Measurements from ENCODE around the gene KHDC3L.

The KHDC3L gene

DNA sequence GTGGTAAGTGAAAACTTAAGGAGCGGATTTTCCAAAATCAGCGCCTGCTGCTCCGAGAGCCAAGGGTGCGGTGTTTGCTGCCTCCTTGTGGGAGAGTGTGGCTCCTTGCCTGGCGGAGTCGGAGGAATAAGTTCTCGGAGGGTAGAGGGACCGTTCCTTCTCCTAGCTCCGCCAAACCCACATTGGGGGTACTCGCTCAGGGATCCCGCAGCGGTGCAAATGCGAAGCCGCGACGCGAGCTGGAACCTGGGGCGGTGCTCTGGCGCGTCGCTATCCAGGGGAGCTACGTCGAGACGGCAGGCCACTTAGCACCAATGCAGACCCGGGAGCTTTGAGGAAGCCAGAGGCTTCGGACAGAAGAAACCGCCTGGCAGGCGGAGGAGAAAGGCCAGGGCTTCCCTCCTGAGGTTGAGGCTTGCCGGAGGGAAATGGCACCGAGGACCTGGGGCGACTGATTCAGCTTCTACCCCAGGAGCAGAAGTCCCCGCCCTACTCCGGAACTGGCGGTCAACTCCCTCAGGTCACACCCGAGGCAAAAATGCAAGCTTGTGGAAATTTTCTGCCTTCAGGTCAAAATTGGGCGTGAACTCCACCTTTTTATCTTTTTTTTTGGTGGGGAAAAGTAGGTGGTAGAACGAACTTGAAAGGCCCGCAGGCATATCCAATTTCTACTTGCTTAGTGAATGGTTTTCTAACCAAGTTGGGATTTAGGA lies 26.5 kb downstream of the KHDC3L start (continued):
- TF ChIP-seq ZNF610 (tag by site-specific recombination; IDR thresholded peaks at IDR 0.05; ENCODE audit: borderline replicate concordance): peak; percentile 100
- TF ChIP-seq, protein P1, sequence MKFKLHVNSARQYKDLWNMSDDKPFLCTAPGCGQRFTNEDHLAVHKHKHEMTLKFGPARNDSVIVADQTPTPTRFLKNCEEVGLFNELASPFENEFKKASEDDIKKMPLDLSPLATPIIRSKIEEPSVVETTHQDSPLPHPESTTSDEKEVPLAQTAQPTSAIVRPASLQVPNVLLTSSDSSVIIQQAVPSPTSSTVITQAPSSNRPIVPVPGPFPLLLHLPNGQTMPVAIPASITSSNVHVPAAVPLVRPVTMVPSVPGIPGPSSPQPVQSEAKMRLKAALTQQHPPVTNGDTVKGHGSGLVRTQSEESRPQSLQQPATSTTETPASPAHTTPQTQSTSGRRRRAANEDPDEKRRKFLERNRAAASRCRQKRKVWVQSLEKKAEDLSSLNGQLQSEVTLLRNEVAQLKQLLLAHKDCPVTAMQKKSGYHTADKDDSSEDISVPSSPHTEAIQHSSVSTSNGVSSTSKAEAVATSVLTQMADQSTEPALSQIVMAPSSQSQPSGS (tag by site-specific recombination; IDR thresholded peaks at IDR 0.05; ENCODE audit: low read depth): no peak
- TF ChIP-seq SALL2 (tag by site-specific recombination; IDR thresholded peaks at IDR 0.05; ENCODE audit: borderline replicate concordance): no peak
- TF ChIP-seq ZNF133 (tag by site-specific recombination; IDR thresholded peaks at IDR 0.05): no peak
- no peak for TF ChIP-seq SETDB1 (IDR thresholded peaks at IDR 0.05; ENCODE audit: insufficient read length, low read length)
- TF ChIP-seq RBAK (tag by site-specific recombination; IDR thresholded peaks at IDR 0.05): no peak
- no peak; the same call in 1 of the 2 replicates for TF ChIP-seq ZNF777 (tag by site-specific recombination; IDR thresholded peaks at IDR 0.05; ENCODE audit: borderline replicate concordance)
- no peak for TF ChIP-seq ZNF626 (tag by site-specific recombination; IDR thresholded peaks at IDR 0.05)
- TF ChIP-seq ZNF341 (tag by site-specific recombination; IDR thresholded peaks at IDR 0.05; ENCODE audit: low read depth): peak; percentile 14; the same call in 1 of the 2 replicates
- no peak for TF ChIP-seq MEIS1 (CRISPR knock-in tag; IDR thresholded peaks at IDR 0.05; ENCODE audit: borderline replicate concordance)
- no peak for TF ChIP-seq ZNF157 (tag by site-specific recombination; IDR thresholded peaks at IDR 0.05)
- no peak for TF ChIP-seq REPIN1 (tag by site-specific recombination; IDR thresholded peaks at IDR 0.05; ENCODE audit: low read depth)
- no peak for TF ChIP-seq ZNF571 (tag by site-specific recombination; IDR thresholded peaks at IDR 0.05)
- TF ChIP-seq ZNF776 (tag by site-specific recombination; IDR thresholded peaks at IDR 0.05; ENCODE audit: borderline replicate concordance): no peak
- no peak for TF ChIP-seq BCL11B (tag by site-specific recombination; IDR thresholded peaks at IDR 0.05; ENCODE audit: low read depth)
- TF ChIP-seq GLI4 (tag by site-specific recombination; IDR thresholded peaks at IDR 0.05): no peak
- TF ChIP-seq ZNF138 (tag by site-specific recombination; IDR thresholded peaks at IDR 0.05; ENCODE audit: borderline replicate concordance): no peak
- no peak for TF ChIP-seq ZNF274 (IDR thresholded peaks at IDR 0.05; ENCODE audit: low read length)
- TF ChIP-seq ZNF274 (tag by site-specific recombination; IDR thresholded peaks at IDR 0.05; ENCODE audit: borderline replicate concordance): no peak
- TF ChIP-seq, protein P2, sequence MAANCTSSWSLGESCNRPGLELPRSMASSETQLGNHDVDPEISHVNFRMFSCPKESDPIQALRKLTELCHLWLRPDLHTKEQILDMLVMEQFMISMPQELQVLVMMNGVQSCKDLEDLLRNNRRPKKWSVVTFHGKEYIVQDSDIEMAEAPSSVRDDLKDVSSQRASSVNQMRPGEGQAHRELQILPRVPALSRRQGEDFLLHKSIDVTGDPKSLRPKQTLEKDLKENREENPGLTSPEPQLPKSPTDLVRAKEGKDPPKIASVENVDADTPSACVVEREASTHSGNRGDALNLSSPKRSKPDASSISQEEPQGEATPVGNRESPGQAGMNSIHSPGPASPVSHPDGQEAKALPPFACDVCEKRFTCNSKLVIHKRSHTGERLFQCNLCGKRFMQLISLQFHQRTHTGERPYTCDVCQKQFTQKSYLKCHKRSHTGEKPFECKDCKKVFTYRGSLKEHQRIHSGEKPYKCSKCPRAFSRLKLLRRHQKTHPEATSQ (tag by site-specific recombination; IDR thresholded peaks at IDR 0.05): no peak
- no peak for TF ChIP-seq SP7 (tag by site-specific recombination; IDR thresholded peaks at IDR 0.05)
- TF ChIP-seq ZNF239 (tag by site-specific recombination; IDR thresholded peaks at IDR 0.05): no peak

DNA sequence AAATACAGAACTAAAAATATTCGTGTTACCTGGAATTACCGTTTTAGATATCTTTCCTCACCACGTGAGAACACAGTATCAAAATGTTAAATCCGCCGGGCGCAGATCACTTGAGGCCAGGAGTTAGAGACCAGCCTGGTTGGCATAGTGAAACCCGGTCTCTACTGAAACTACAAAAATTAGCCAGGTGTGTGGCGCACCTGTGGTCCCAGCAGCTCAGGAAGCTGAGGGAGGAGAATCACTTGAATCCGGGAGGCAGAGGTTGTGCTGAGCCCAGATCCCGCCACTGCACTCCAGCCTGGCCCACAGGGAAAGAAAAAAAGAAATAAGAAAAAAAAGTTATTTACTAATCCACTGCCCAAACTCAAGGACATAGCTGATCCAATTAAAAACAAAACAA lies 27.4 kb downstream of the KHDC3L start:
- TF ChIP-seq ZNF658 (tag by site-specific recombination; IDR thresholded peaks at IDR 0.05) (no peak), ZBTB48 (tag by site-specific recombination; IDR thresholded peaks at IDR 0.05) (no peak), ZNF37A (tag by site-specific recombination; IDR thresholded peaks at IDR 0.05) (no peak), ZNF555 (tag by site-specific recombination; conservative IDR thresholded peaks at IDR 0.05) (no peak), ZNF560 (tag by site-specific recombination; IDR thresholded peaks at IDR 0.05; ENCODE audit: borderline replicate concordance) (no peak), KLF7 (tag by site-specific recombination; IDR thresholded peaks at IDR 0.05; ENCODE audit: borderline replicate concordance) (no peak)
- CTCF ChIA-PET: interaction anchor here (0.5 to 3.5 kb wide), 5 partner anchors 62 to 1032 kb away, joined by 3 to 39 read pairs (median 4); no protein-coding TSS in a partner anchor
- H3K9me3 ChIP-seq (ENCODE audit: control insufficient read depth, insufficient read depth, low read depth, low read length): no peaks in the 10 kb centered on the region
- no peak overlapping the region for H3K27ac ChIP-seq (ENCODE audit: extremely low read depth, low read depth, low read length)
- H3K4me1 ChIP-seq (ENCODE audit: control insufficient read depth, insufficient read depth, low read length): peaks cover 3% of the 10 kb centered on the region; the same call in 1 of the 2 replicates
- H3K4me3 ChIP-seq (ENCODE audit: low read depth, low read length): no peak overlapping the region
- H3K36me3 ChIP-seq (ENCODE audit: control insufficient read depth in 2 of 2, insufficient read depth in 1 of 2, low read length in 2 of 2): no peaks in the 10 kb centered on the region
- POLR2A ChIA-PET: interaction anchor here (0.7 kb wide), 1 partner anchor 174 kb away, joined by 5 read pairs; no protein-coding TSS in a partner anchor
